Activated B cell treated with CpG ODN at 0.5 μM for 24 hours (primary cell): ENCODE data around the gene LCNL1. TPM values are rescaled to one million over a fixed set of nuclear protein-coding genes. Genes with fewer than 3 reads are reported as not detected.

Experiments
- ATAC-seq: fragments of 200-7000 bp; cut with Tn5 transposase; one replicate; pipeline ENCODE4 v1.10.0; 2021; ENCODE audit warnings: low read depth, mild to moderate bottlenecking, moderate library complexity
- CTCF ChIA-PET: fragments of 350-600 bp; sonication (Branson Sonifier 250); formaldehyde crosslinking; loops from one replicate; lab custom pipeline; 2021; ENCODE audit warnings: antibody characterized with exemption; lab: Charles Lee
- POLR2A ChIA-PET: fragments of 350-600 bp; sonication (Branson Sonifier 250); formaldehyde crosslinking; loops from one replicate; lab custom pipeline; 2021; ENCODE audit warnings: antibody characterized with exemption; lab: Charles Lee
- DNase-seq: peaks from one replicate; pipeline ENCODE4 v3.0.0; 2022
- H3K27ac Mint-ChIP-seq: one replicate; pipeline ENCODE4 v1.8.0; 2020; ENCODE audit warnings: mixed read lengths
- H3K27me3 Mint-ChIP-seq: one replicate; pipeline ENCODE4 v1.8.0; 2021; ENCODE audit warnings: mixed read lengths
- H3K36me3 Mint-ChIP-seq: one replicate; pipeline ENCODE4 v1.8.0; 2021; ENCODE audit warnings: low read depth, mixed read lengths
- H3K4me1 Mint-ChIP-seq: one replicate; pipeline ENCODE4 v1.8.0; 2021; ENCODE audit warnings: mixed read lengths
- H3K4me3 Mint-ChIP-seq: one replicate; pipeline ENCODE4 v1.8.0; 2020; ENCODE audit warnings: mild to moderate bottlenecking, mixed read lengths
- H3K9me3 Mint-ChIP-seq: one replicate; pipeline ENCODE4 v1.8.0; 2020; ENCODE audit warnings: mixed read lengths
- CTCF ChIP-seq: fragments of 200-600 bp; IDR thresholded peaks from one replicate; pipeline ENCODE4 v1.8.0; 2022; ENCODE audit warnings: antibody characterized with exemption, mild to moderate bottlenecking
- intact Hi-C: fragments of 100-400 bp; cut with micrococcal nuclease; formaldehyde crosslinking; loops from one replicate; pipeline ENCODE4 v1.15.1; 2024
- total RNA-seq: library from RNA; stranded (reverse); gene quantifications from 2 replicates; pipeline ENCODE4 v1.2.3, GENCODE V29; 2022

Gene LCNL1
- total RNA-seq, 1 donor from 2014 or later = not detected

GRCh38 chr9:136944519-136945332 is 38.1 kb upstream of the LCNL1 start, which contains the start of the genes C8G and FBXW5:
Gene C8G, plus strand, starts transcription at chr9:136945243. Its CDS starts 78 bp downstream, at chr9:136945321.
Gene FBXW5, minus strand, starts transcription at chr9:136944738. Its CDS starts 655 bp downstream, at chr9:136944083.
- peaks cover 28% of the 10 kb centered on the region for H3K36me3 Mint-ChIP-seq
- intact Hi-C loops = loop anchor here (1.0 to 10.0 kb wide), 8 partner anchors 42 to 280 kb away; partner anchors contain the start of genes AJM1, CYSRT1, PAXX and PHPT1
- ChIA-PET POLR2A (interaction anchor here (0.7 to 1.7 kb wide), 8 partner anchors 42 to 297 kb away, joined by 3 to 9 read pairs (median 4); partner anchors contain the start of genes EDF1, PAXX, TRAF2 and TUBB4B), CTCF (interaction anchor here (1.2 to 1.5 kb wide), 3 partner anchors 43 to 101 kb away, joined by 3 to 6 read pairs (median 6); no protein-coding TSS in a partner anchor)
- H3K27ac Mint-ChIP-seq = peak within 1 kb of the TSS; percentile 79
- no peaks in the 10 kb centered on the region for H3K9me3 Mint-ChIP-seq
- TF ChIP-seq CTCF = peak; percentile 48
- peak within 1 kb of the TSS; percentile 80 for H3K4me3 Mint-ChIP-seq
- H3K27me3 Mint-ChIP-seq = no peaks in the 10 kb centered on the region
- ATAC-seq (peak; percentile 90), DNase-seq (peak; percentile 97)
- peaks cover 9% of the 10 kb centered on the region for H3K4me1 Mint-ChIP-seq

GRCh38 chr9:136945333-136946227 is 37.2 kb upstream of the LCNL1 start:
- TF ChIP-seq CTCF = no peak
- POLR2A ChIA-PET = interaction anchor here (0.6 to 0.7 kb wide), 3 partner anchors 31 to 296 kb away, joined by 3 to 10 read pairs (median 3); partner anchors contain the start of genes PAXX and TUBB4B
- CTCF ChIA-PET = interaction anchor here (1.2 to 1.5 kb wide), 2 partner anchors 90 to 102 kb away, joined by 3 to 6 read pairs; no protein-coding TSS in a partner anchor
- Mint-ChIP-seq H3K9me3 (no peaks in the 10 kb centered on the region), H3K4me3 (no peak overlapping the region), H3K4me1 (peaks cover 14% of the 10 kb centered on the region), H3K27ac (no peak overlapping the region), H3K36me3 (peaks cover 20% of the 10 kb centered on the region), H3K27me3 (no peaks in the 10 kb centered on the region)
- ATAC-seq = no peak
- intact Hi-C loops = loop anchor here (10.0 kb wide), 1 partner anchor 279 kb away; the partner anchor contains the start of genes CYSRT1, RNF208 and RNF224
- no peak for DNase-seq

- intact Hi-C loops = loop anchor here (10.0 kb wide), 1 partner anchor 278 kb away; the partner anchor contains the start of genes CYSRT1, RNF208 and RNF224
- POLR2A ChIA-PET = interaction anchor here (0.6 kb wide), 2 partner anchors 30 to 46 kb away, joined by 3 to 10 read pairs; partner anchors contain the start of gene PAXX
- Mint-ChIP-seq H3K36me3 (peaks cover 13% of the 10 kb centered on the region), H3K4me1 (peaks cover 14% of the 10 kb centered on the region), H3K9me3 (no peaks in the 10 kb centered on the region), H3K4me3 (no peak overlapping the region), H3K27me3 (no peaks in the 10 kb centered on the region), H3K27ac (no peak overlapping the region)
- no peak for TF ChIP-seq CTCF
- DNase-seq (no peak), ATAC-seq (no peak)
- CTCF ChIA-PET = interaction anchor here (1.7 to 2.3 kb wide), 2 partner anchors 46 to 83 kb away, joined by 4 to 15 read pairs; partner anchors contain the start of gene PAXX
Observed at GRCh38 chr9:136946228-136947027, 36.4 kb upstream of the LCNL1 start.
